K562 (cell line): ENCODE measurements around the gene CXCR5. TPM values are rescaled to one million over a fixed set of nuclear protein-coding genes. Genes with fewer than 3 reads are reported as not detected.
A peak's percentile ranks its signal among the peaks of the same experiment; 100 is the strongest.

ENCODE experiments used
- ATAC-seq: fragments of 200-7000 bp; cut with Tn5 transposase; 3 replicates; pipeline ENCODE4 v1.9.1; 2020; ENCODE audit warnings: moderate library complexity
- BruUV-seq: library from RNA; stranded (reverse); fragments of 400-500 nt; replicated peaks from 2 replicates; lab custom pipeline; 2021; lab: Mats Ljungman, UMichigan
- CTCF ChIA-PET: fragments of 300-600 bp; formaldehyde crosslinking; extraction: SDS; loops from one replicate; lab custom pipeline; 2021; ENCODE audit warnings: low intra/inter-chr PET ratio; lab: Yijun Ruan, JAX
- POLR2A ChIA-PET: fragments of 300-600, 350-650 bp; sonication (Branson Sonifier 250); formaldehyde crosslinking; extraction: SDS; loops from one replicate; lab custom pipeline; 2021; ENCODE audit warnings: antibody characterized with exemption, inconsistent platforms; lab: Yijun Ruan, JAX
- DNase-seq, 4 experiments: peaks; one replicate each; pipeline versions ENCODE4 v3.0.0 to v3.0.0-alpha.2; 2011 to 2018; ENCODE audit warnings: low spot score in 3 of 4, mixed read lengths in 3 of 4; ENCODE audit errors: extremely low read depth in 1 of 4
- FAIRE-seq: peaks from 2 replicates; lab custom pipeline; 2011; peaks lifted over from hg19 to GRCh38; lab: Jason Lieb, UNC
- H2AFZ ChIP-seq: 2 replicates; pipeline ENCODE4 v1.6.0; 2011; ENCODE audit warnings: low read depth, low read length, control low read depth, inconsistent platforms
- H3K27ac ChIP-seq: fragments of 200-600 bp; 3 replicates; pipeline ENCODE4 v1.8.0; 2011; ENCODE audit warnings: low read depth, mild to moderate bottlenecking, control low read depth, inconsistent platforms, low read length, moderate library complexity, mixed read lengths; ENCODE audit errors: extremely low read depth
- H3K27me3 ChIP-seq, 2 experiments: fragments of 300-600 bp in 1 of 2; 2 replicates in 1 of 2; 3 replicates in 1 of 2; pipeline versions ENCODE4 v1.6.0 to v1.8.0; 2011; ENCODE audit warnings: inconsistent platforms in 2 of 2, low read length in 2 of 2, mild to moderate bottlenecking in 1 of 2, mixed read lengths in 1 of 2, moderate library complexity in 1 of 2; ENCODE audit not compliant: control insufficient read depth in 2 of 2, insufficient read depth in 2 of 2
- H3K36me3 ChIP-seq: fragments of 300-600 bp; 3 replicates; pipeline ENCODE4 v1.8.0; 2011; ENCODE audit warnings: mild to moderate bottlenecking, low read length, inconsistent platforms; ENCODE audit not compliant: control insufficient read depth, insufficient read depth
- H3K4me1 ChIP-seq, 2 experiments: fragments of 200-600 bp in 1 of 2; replicated peaks in 1 of 2; 2 replicates in 1 of 2; 3 replicates in 1 of 2; pipeline versions ENCODE4 v1.5.1 to v1.8.0; 2011; ENCODE audit warnings: inconsistent platforms in 2 of 2, low read length in 2 of 2, mild to moderate bottlenecking in 1 of 2, mixed read lengths in 1 of 2, moderate library complexity in 1 of 2; ENCODE audit not compliant: control insufficient read depth in 2 of 2, insufficient read depth in 2 of 2
- H3K4me2 ChIP-seq: 2 replicates; pipeline ENCODE4 v1.6.1; 2011; ENCODE audit warnings: low read length, control low read depth, inconsistent platforms, mixed read lengths; ENCODE audit not compliant: insufficient read depth
- H3K4me3 ChIP-seq: fragments of 200-600 bp; sonication (generic), shearing (Covaris generic); 2 replicates; pipeline ENCODE4 v1.5.1; 2016; ENCODE audit warnings: control low read depth, inconsistent platforms
- H3K79me2 ChIP-seq: fragments of 200-600 bp; 3 replicates; pipeline ENCODE4 v1.8.0; 2011; ENCODE audit warnings: low read length, inconsistent platforms; ENCODE audit not compliant: control insufficient read depth, insufficient read depth
- H3K9ac ChIP-seq, 2 experiments: 2 replicates each; pipeline versions ENCODE4 v1.6.0 to v1.6.1; 2011; ENCODE audit warnings: low read depth in 2 of 2, low read length in 2 of 2, control low read depth in 1 of 2, inconsistent platforms in 1 of 2, mild to moderate bottlenecking in 1 of 2, mixed read lengths in 1 of 2; ENCODE audit not compliant: insufficient read depth in 1 of 2
- H3K9me1 ChIP-seq: one replicate; pipeline ENCODE4 v1.6.0; 2011; ENCODE audit warnings: inconsistent platforms, mild to moderate bottlenecking, low read length, moderate library complexity; ENCODE audit not compliant: control insufficient read depth, insufficient read depth
- H3K9me3 ChIP-seq: replicated peaks from 2 replicates; pipeline ENCODE4 v1.5.1; 2011; ENCODE audit warnings: low read depth, low read length, inconsistent platforms; ENCODE audit not compliant: control insufficient read depth, insufficient read depth
- H4K20me1 ChIP-seq: replicated peaks from 2 replicates; pipeline ENCODE4 v1.6.1; 2011; ENCODE audit warnings: low read length, inconsistent platforms, mixed read lengths; ENCODE audit not compliant: control insufficient read depth, insufficient read depth
- CBX2 ChIP-seq: fragments of 200-600 bp; sonication (generic); IDR thresholded peaks from one replicate; pipeline ENCODE4 v1.6.1; 2012; ENCODE audit warnings: mild to moderate bottlenecking, low read length, inconsistent platforms; ENCODE audit not compliant: insufficient read depth, poor library complexity, severe bottlenecking
- CREBBP ChIP-seq: IDR thresholded peaks from one replicate; pipeline ENCODE4 v1.6.1; 2012; ENCODE audit warnings: low read depth, mild to moderate bottlenecking, control low read depth, inconsistent platforms, low read length
- ESRRA ChIP-seq: fragments of 450-650 bp; IDR thresholded peaks from 2 replicates; pipeline ENCODE4 v1.6.1; 2014; ENCODE audit warnings: low read depth, mild to moderate bottlenecking, moderate library complexity, borderline replicate concordance
- HOXB6 ChIP-seq: fragments of 250-450 bp; sonication (Bioruptor Pico); IDR thresholded peaks from 2 replicates; pipeline ENCODE4 v1.5.1; 2022; ENCODE audit warnings: mild to moderate bottlenecking, borderline replicate concordance
- KAT2B ChIP-seq: IDR thresholded peaks from one replicate; pipeline ENCODE4 v1.6.1; 2012; ENCODE audit warnings: low read depth, mild to moderate bottlenecking, control low read depth, inconsistent platforms, low read length, moderate library complexity
- MEF2A ChIP-seq: IDR thresholded peaks from 2 replicates; pipeline ENCODE4 v1.6.1; 2011; ENCODE audit warnings: low read depth, mild to moderate bottlenecking, low read length, moderate library complexity; ENCODE audit not compliant: control insufficient read depth
- MTA2 ChIP-seq: fragments of 450-650 bp; IDR thresholded peaks from 2 replicates; pipeline ENCODE4 v1.6.1; 2016; ENCODE audit warnings: low read depth
- PURB ChIP-seq: sonication (generic); formaldehyde crosslinking; IDR thresholded peaks from 2 replicates; pipeline ENCODE4 v1.9.0; 2021; ENCODE audit warnings: low read depth, mild to moderate bottlenecking, missing genetic modification reagents
- SMARCA5 ChIP-seq: fragments of 450-650 bp; IDR thresholded peaks from 2 replicates; pipeline ENCODE4 v1.6.1; 2016
- WGBS: fragments of 100-300 bp; shearing (Covaris generic); methylation state at CpG from one replicate; pipeline ENCODE4 v1.1.6; 2016; ENCODE audit warnings: low coverage, mixed read lengths; ENCODE audit not compliant: insufficient coverage; ENCODE audit errors: missing lambda C conversion rate; 5-methylcytosine and 5-hydroxymethylcytosine counted together
- in situ Hi-C: fragments of 300-500 bp; cut with MboI; formaldehyde crosslinking; loops from 4 replicates; pipeline ENCODE4 v1.15.0; 2018; ENCODE audit warnings: inconsistent platforms, mixed read lengths
- intact Hi-C: fragments of 100-400 bp; cut with micrococcal nuclease; formaldehyde crosslinking; loops from 2 replicates; pipeline ENCODE4 v1.14.2; 2022
- polyA plus RNA-seq, 8 experiments: library from polyadenylated mRNA; depleted of rRNA in 4 of 8; stranded (reverse) in 5 of 8; unstranded in 3 of 8; fragments of >200 nt; fragmentation: Nextera tagmentation in 2 of 8; fragmentation: Illumina TruSeq in 1 of 8; extraction: Ambion mirVana in 2 of 8; extraction: Trizol in 1 of 8; gene quantifications; 2 replicates each; pipeline versions ENCODE4 v1.2.1 to v1.2.3, GENCODE V29; 2011 to 2014; ENCODE audit warnings: inconsistent platforms in 1 of 8, missing spikeins in 1 of 8
- total RNA-seq, 7 experiments: library from RNA; depleted of rRNA in 6 of 7; stranded (reverse); fragments of >200 nt in 6 of 7; fragmentation: Illumina TruSeq in 2 of 7; extraction: Trizol in 2 of 7; gene quantifications; 2 replicates each; pipeline versions ENCODE4 v1.2.1 to v1.2.3, GENCODE V29; 2011 to 2021; ENCODE audit warnings: low replicate concordance in 1 of 7
- TF ChIP-seq, protein P1 (sequence below): IDR thresholded peaks from 3 replicates; pipeline ENCODE4 v1.6.1; 2011; ENCODE audit warnings: borderline replicate concordance, mild to moderate bottlenecking, moderate library complexity; ENCODE audit not compliant: insufficient read length; ENCODE audit errors: extremely low read depth

CXCR5 gene
- total and polyA plus RNA-seq, 9 of the 15 experiments (the other 6 are each of a cell fraction or from before 2014, with no cell fraction given) = 0.03 to 0.06 TPM; not detected in 7

DNA sequence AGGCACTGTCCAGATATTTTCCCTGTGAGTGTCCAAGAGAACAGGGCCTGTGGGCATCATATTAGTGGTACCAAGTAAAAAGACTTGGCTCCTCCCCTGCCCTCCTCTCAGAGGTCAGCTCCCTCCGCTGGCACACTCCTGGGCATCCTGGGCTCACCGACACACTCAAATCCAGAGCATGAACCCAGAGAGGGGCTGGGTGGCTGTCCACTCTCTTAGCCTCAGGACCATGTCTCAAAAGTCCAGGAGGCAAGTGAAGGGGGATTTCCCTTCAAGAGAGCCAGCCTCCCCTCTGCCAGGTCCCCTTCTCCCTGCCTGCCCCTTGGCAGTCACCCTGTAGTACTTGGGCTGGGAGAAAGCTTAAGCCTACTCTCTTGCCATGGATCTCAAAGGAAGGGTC lies 31.7 kb downstream of the CXCR5 start:
- FAIRE-seq = no peak
- Histone ChIP-seq H3K4me3 (no peak overlapping the region), H2AFZ (no peak overlapping the region), H3K4me2 (no peak overlapping the region), H3K9me3 (no peaks in the 10 kb centered on the region), H3K36me3 (no peaks in the 10 kb centered on the region), H4K20me1 (no peaks in the 10 kb centered on the region), H3K9ac (peak overlapping the region in 1 of 2 experiments; percentile 81; a peak in 1 of 4 replicates), H3K79me2 (peaks cover 38% of the 10 kb centered on the region; the same call in 2 of the 3 replicates), H3K4me1 (peaks cover 71 to 84% of the 10 kb centered on the region in 2 experiments), H3K27ac (no peak overlapping the region), H3K9me1 (peaks cover 5% of the 10 kb centered on the region), H3K27me3 (no peaks in the 10 kb centered on the region; a peak in 1 of 5 replicates)
- WGBS = 100% methylated on average over 2 of the region's 2 CpGs
- ChIA-PET POLR2A (interaction anchor here (0.6 to 2.3 kb wide), 3 partner anchors 11 to 125 kb away, joined by 3 to 6 read pairs (median 5); partner anchors contain the start of gene BCL9L), CTCF (no interaction called here)
- TF ChIP-seq MEF2A (no peak), SMARCA5 (no peak), KAT2B (no peak), HOXB6 (CRISPR knock-in tag) (no peak), CBX2 (no peak), CREBBP (no peak), PURB (CRISPR knock-in tag) (no peak), ESRRA (no peak), MTA2 (no peak)
- TF ChIP-seq, protein P1, sequence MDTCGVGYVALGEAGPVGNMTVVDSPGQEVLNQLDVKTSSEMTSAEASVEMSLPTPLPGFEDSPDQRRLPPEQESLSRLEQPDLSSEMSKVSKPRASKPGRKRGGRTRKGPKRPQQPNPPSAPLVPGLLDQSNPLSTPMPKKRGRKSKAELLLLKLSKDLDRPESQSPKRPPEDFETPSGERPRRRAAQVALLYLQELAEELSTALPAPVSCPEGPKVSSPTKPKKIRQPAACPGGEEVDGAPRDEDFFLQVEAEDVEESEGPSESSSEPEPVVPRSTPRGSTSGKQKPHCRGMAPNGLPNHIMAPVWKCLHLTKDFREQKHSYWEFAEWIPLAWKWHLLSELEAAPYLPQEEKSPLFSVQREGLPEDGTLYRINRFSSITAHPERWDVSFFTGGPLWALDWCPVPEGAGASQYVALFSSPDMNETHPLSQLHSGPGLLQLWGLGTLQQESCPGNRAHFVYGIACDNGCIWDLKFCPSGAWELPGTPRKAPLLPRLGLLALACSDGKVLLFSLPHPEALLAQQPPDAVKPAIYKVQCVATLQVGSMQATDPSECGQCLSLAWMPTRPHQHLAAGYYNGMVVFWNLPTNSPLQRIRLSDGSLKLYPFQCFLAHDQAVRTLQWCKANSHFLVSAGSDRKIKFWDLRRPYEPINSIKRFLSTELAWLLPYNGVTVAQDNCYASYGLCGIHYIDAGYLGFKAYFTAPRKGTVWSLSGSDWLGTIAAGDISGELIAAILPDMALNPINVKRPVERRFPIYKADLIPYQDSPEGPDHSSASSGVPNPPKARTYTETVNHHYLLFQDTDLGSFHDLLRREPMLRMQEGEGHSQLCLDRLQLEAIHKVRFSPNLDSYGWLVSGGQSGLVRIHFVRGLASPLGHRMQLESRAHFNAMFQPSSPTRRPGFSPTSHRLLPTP = no peak
- no peak for ATAC-seq
- DNase-seq = no peak
- intact Hi-C loops (no loop called here), in situ Hi-C loops (no loop called here)
- BruUV-seq = no TSS peak
